Sigmoid colon (tissue), 4 donors: ENCODE measurements around the gene MRO.

ENCODE experiments used
- CTCF ChIP-seq, 4 experiments: fragments of 450-650 bp in 3 of 4; fragments of 200-600 bp in 1 of 4; IDR thresholded peaks; one replicate each; pipeline ENCODE4 v1.5.1; 2016 to 2019; ENCODE audit warnings: antibody characterized with exemption in 4 of 4, mild to moderate bottlenecking in 3 of 4, moderate library complexity in 2 of 4
- POLR2A ChIP-seq, 2 donors: fragments of 450-650 bp; IDR thresholded peaks; one replicate each; pipeline ENCODE4 v1.6.1; 2016; ENCODE audit warnings: antibody characterized with exemption in 2 of 2, mild to moderate bottlenecking in 2 of 2, moderate library complexity in 2 of 2
- POLR2AphosphoS5 ChIP-seq, 4 donors: sonication (generic); formaldehyde crosslinking; IDR thresholded peaks; one replicate each; pipeline ENCODE4 v1.6.1; 2017; ENCODE audit warnings: antibody characterized with exemption in 4 of 4

- no peak for TF ChIP-seq CTCF (IDR thresholded peaks at IDR 0.05)
- no peak for TF ChIP-seq POLR2A (IDR thresholded peaks at IDR 0.05)
- no peak for TF ChIP-seq POLR2AphosphoS5 (IDR thresholded peaks at IDR 0.05)
Observed at GRCh38 chr18:50753311-50753710, 66.5 kb downstream of the MRO start.
